COLO829 (cell line): ENCODE results near the gene TAS2R60.
"Not testable (repeated sequence)": the region's sequence is repeated elsewhere in the genome, so short reads cannot be mapped to it uniquely, and the experiment has no call there.

Experiments
- DNase-seq: peaks from one replicate; pipeline ENCODE4 v3.0.0; 2012; ENCODE audit warnings: low spot score

The TAS2R60 gene

GRCh38 chr7:143444063-143444782 is 970 bp downstream of the TAS2R60 start:
- DNase-seq = no peak

DNA sequence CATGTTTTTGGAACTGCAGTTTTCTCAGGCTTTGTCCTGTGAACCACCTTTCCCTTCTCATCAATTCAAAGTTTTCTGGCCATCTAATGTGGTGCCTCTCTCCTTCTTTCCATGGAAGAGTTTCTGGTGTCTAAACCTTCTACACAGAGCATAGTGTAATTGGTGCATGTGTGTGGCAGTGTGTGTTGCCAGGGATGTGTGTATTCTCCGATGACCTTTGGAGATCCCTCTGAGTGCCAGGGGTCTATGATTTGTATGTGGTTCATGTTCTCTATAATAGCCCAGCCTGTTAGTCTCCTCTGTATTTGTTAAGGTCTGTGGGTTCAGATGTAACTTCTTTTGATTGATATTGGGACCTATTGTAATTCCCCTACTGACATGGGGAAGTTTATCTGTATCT is 1.5 kb downstream of the TAS2R60 start:
- no peak for DNase-seq

DNA sequence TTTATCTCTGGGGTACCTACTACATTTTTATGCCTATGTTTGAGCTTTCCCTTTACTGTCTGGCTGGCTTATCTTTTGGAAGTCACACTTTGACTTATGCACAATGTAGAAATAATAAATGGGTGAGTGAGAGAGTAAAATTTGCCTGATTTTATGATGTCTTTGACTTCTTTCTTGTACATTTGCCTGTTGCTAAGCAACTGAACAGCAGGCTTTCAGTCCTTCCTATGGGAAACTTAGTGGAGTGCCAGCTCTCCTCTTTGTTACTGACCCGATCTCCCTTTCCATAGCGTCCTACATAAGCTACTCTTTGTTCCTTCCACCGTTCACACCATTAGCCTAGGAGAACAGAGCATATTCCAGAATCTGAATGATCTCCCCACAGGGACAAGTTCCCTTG is 4.2 kb downstream of the TAS2R60 start:
- no peak for DNase-seq

DNA sequence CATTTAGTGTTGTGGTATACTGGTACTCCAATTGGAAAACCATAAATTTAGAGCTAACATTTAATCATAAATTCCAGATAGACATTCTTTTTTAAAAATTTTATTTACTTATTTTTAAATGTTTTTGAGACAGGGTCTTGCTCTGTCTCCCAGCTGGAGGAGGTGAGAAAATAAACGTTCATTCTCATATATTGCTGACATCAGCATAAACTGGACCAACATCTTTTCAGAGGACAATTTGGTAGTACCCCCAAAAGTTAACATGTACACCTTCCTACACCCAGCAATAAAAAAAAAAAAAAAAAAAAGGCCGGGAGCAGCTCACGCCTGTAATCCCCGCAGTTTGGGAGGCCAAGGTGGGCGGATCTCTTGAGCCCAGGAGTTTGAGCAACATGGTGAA is 5.2 kb downstream of the TAS2R60 start:
- DNase-seq = no peak

GRCh38 chr7:143449793-143450192 is 6.5 kb downstream of the TAS2R60 start:
- DNase-seq = no peak

DNA sequence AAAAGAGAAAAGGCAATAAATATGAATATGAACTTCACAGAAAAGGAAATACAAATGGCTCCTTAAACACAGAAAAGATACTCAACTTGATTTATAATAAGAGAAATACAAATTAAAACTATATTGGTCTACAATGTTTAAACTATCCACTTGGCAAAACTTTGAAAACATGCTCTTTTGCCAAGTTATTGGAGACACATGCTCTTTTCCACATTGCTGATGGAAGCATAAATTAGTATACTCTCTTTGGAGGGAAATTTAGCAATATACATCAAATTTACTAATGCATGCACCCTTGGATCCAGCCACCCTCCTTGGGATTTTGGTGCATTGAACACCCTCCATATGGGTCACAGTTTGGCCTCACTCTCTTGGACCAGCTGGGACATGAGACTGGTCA is 7.9 kb downstream of the TAS2R60 start:
- no peak for DNase-seq

- no peak for DNase-seq
These were observed 8.5 kb downstream of the TAS2R60 start for GRCh38 chr7:143451746-143452145.

DNA sequence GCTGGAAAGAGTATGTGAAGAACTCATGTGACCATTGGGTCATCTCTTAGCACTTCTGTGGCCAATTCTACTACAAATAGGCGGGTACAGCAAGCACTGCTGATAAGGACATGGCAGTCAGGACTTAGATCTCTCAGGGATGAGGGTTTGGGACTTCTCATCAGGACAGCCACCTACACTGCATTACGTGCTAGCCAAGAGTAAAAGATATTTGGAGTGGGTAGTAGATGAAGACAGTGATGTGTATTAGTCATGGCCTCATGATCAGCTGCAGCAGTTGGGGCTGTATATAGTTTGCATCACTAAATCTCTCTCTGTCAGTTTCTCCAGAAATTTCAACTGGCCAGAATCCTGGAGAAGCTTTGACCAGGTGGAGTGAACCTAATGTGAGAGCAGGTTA is 9.2 kb downstream of the TAS2R60 start:
- peak; percentile 35 for DNase-seq

- no peak for DNase-seq
These were observed 10.9 kb downstream of the TAS2R60 start for GRCh38 chr7:143454091-143454680.

GRCh38 chr7:143455491-143455890 is 12.2 kb downstream of the TAS2R60 start:
- no peak for DNase-seq

DNA sequence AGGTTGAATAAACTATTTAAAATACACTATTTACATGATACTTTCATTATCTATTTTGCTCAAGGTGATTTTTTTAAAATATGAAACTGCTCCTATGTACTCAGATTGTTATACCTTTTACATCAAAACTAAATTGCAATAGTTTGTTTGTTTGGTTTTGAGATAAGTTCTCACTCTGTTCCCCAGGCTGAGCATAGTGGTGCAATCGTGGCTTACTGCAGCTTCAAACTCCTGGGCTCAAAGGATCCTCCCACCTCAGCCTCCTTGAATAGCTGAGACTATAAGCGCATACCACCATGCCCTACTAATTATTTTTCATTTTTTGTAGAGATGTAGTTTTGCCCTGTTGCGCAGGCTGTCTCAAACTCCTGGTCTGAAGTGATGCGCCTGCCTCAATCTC is 12.7 kb downstream of the TAS2R60 start:
- DNase-seq = no peak

GRCh38 chr7:143456992-143457793 is 13.9 kb downstream of the TAS2R60 start:
- no peak for DNase-seq

GRCh38 chr7:143458263-143458662 is 15.0 kb downstream of the TAS2R60 start:
- no peak for DNase-seq

DNA sequence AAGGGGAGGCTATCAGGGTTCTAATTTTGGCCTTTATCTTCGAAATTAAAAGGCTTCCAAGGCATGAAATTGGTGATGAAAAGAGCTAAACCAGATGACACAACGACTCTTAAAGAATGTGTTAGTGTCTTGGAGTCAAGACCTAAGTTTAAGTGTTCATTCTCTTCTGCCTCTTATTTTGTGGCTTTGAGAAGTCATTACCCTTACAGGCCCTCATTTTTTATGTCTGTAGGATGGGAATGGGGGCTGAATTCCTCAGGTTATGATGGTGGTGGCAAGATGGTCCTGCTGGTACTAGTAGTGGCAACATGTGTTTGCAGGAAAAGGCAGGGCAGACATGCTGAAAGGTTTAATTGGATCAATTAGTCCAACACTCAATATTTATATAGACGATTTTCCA is 15.4 kb downstream of the TAS2R60 start:
- DNase-seq = no peak

GRCh38 chr7:143459359-143459758 is 16.1 kb downstream of the TAS2R60 start:
- DNase-seq = no peak

GRCh38 chr7:143460271-143460979 is 17.2 kb downstream of the TAS2R60 start:
- DNase-seq = no peak

- no peak for DNase-seq
These were observed 18.8 kb downstream of the TAS2R60 start for GRCh38 chr7:143462045-143462444.

- no peak for DNase-seq
These were observed 20.3 kb downstream of the TAS2R60 start for GRCh38 chr7:143463556-143463955.

- DNase-seq = no peak
These were observed 20.7 kb downstream of the TAS2R60 start for GRCh38 chr7:143463957-143464356.

GRCh38 chr7:143467724-143468123 is 24.5 kb downstream of the TAS2R60 start:
- no peak for DNase-seq

GRCh38 chr7:143472071-143472689 is 28.9 kb downstream of the TAS2R60 start:
- not testable (repeated sequence) for DNase-seq

DNA sequence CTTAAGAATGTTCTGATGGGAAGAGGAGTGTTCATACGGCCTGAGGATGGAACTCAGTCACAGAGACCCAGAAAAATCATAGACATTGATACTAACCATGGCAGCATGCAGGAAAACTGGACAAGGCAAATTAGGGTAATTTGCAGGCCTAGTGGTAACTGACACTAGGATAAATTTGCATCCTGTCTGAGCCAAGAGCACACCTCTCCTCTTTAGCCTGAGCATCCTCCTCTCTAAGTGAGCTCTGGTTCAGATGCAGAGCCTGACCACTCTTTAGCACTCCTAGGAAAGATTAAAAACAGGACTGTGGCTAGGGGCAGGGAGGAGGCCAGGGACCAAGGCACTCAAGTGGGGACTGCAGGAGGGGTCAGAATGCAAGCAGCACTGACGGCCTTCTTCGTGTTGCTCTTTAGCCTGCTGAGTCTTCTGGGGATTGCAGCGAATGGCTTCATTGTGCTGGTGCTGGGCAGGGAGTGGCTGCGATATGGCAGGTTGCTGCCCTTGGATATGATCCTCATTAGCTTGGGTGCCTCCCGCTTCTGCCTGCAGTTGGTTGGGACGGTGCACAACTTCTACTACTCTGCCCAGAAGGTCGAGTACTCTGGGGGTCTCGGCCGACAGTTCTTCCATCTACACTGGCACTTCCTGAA is 34.4 kb downstream of the TAS2R60 start, which contains the start of gene TAS2R41:
Gene TAS2R41, plus strand, starts transcription at position 373 of the 650 bp plus-strand sequence. Its CDS starts 0 bp downstream, at position 373.
- no peak for DNase-seq
